Urinary bladder (tissue), 4 donors: ENCODE results near the gene FBXO28. TPM values are rescaled to one million over a fixed set of nuclear protein-coding genes. Genes with fewer than 3 reads are reported as not detected.
A peak's percentile ranks its signal among the peaks of the same experiment; 100 is the strongest.
"Not testable (repeated sequence)": the region's sequence is repeated elsewhere in the genome, so short reads cannot be mapped to it uniquely, and the experiment has no call there.

ENCODE experiments used
- DNase-seq: peaks from one replicate; pipeline ENCODE4 v3.0.0-alpha.2; 2015; ENCODE audit errors: extremely low spot score
- H3K27ac ChIP-seq: one replicate; pipeline ENCODE4 v1.5.1; 2013; ENCODE audit warnings: low read depth, mild to moderate bottlenecking, moderate library complexity
- H3K36me3 ChIP-seq: one replicate; pipeline ENCODE4 v1.6.1; 2013; ENCODE audit warnings: mild to moderate bottlenecking, moderate library complexity; ENCODE audit not compliant: insufficient read depth
- H3K4me1 ChIP-seq: one replicate; pipeline ENCODE4 v1.6.1; 2013; ENCODE audit warnings: mild to moderate bottlenecking, moderate library complexity; ENCODE audit not compliant: insufficient read depth
- H3K4me3 ChIP-seq: one replicate; pipeline ENCODE4 v1.5.1; 2013; ENCODE audit warnings: low read depth, low read length
- WGBS: extraction: QIAGEN DNeasy Blood & Tissue Kit; methylation state at CpG from one replicate; pipeline ENCODE4 v1.1.7; 2013; 5-methylcytosine and 5-hydroxymethylcytosine counted together
- polyA plus RNA-seq: library from polyadenylated mRNA; stranded (reverse); fragments of 200-250 nt; gene quantifications from one replicate; pipeline ENCODE4 v1.2.3, GENCODE V29; 2013
- total RNA-seq: library from RNA; depleted of rRNA; stranded (reverse); fragments of >200 nt; gene quantifications from one replicate; pipeline ENCODE4 v1.2.3, GENCODE V29; 2014
- donor health status: healthy with polysubstance abuse.
- donor health status: healthy.

FBXO28 gene
- 54.4 TPM for total RNA-seq
- 14.6 TPM for polyA plus RNA-seq

- Histone ChIP-seq H3K27ac (peak within 1 kb of the TSS; percentile 89), H3K4me1 (no peaks in the 10 kb centered on the region)
- under 1% methylated on average over 59 of the region's 60 CpGs for WGBS
These were observed at the start of gene FBXO28 for GRCh38 chr1:224113918-224114786. FBXO28 (plus strand) TSS chr1:224114111; CDS start chr1:224114130, 19 bp downstream.

GRCh38 chr1:224064150-224064549 lies 49.8 kb upstream of the FBXO28 start:
- H3K4me1 ChIP-seq = no peaks in the 10 kb centered on the region
- no peak overlapping the region for H3K4me3 ChIP-seq
- H3K36me3 ChIP-seq = no peaks in the 10 kb centered on the region
- DNase-seq = no peak
- no peak overlapping the region for H3K27ac ChIP-seq
- 56% methylated on average over 5 of the region's 5 CpGs for WGBS

More at GRCh38 chr1:224113918-224114786, at the start of gene FBXO28:
- peak within 1 kb of the TSS; percentile 72 for H3K4me3 ChIP-seq
- peak; percentile 93 for DNase-seq
- no peaks in the 10 kb centered on the region for H3K36me3 ChIP-seq

GRCh38 chr1:224065455-224065854 lies 48.5 kb upstream of the FBXO28 start:
- 32% methylated on average over 2 of the region's 2 CpGs for WGBS
- no peaks in the 10 kb centered on the region for H3K4me1 ChIP-seq
- H3K4me3 ChIP-seq = no peak overlapping the region
- H3K36me3 ChIP-seq = no peaks in the 10 kb centered on the region
- no peak overlapping the region for H3K27ac ChIP-seq
- DNase-seq = no peak

GRCh38 chr1:224067207-224067606 lies 46.7 kb upstream of the FBXO28 start:
- no peak overlapping the region for H3K4me3 ChIP-seq
- H3K27ac ChIP-seq = no peak overlapping the region
- H3K36me3 ChIP-seq = no peaks in the 10 kb centered on the region
- no peaks in the 10 kb centered on the region for H3K4me1 ChIP-seq
- DNase-seq = no peak

- Histone ChIP-seq H3K4me3 (no peak overlapping the region), H3K27ac (no peak overlapping the region), H3K36me3 (no peaks in the 10 kb centered on the region), H3K4me1 (no peaks in the 10 kb centered on the region)
- no peak for DNase-seq
- WGBS = 62% methylated on average over 3 of the region's 3 CpGs
These were observed 46.1 kb upstream of the FBXO28 start for GRCh38 chr1:224067621-224068457.

- no peak overlapping the region for H3K4me3 ChIP-seq
- H3K36me3 ChIP-seq = no peaks in the 10 kb centered on the region
- WGBS = 73% methylated on average over 4 of the region's 4 CpGs
- no peaks in the 10 kb centered on the region for H3K4me1 ChIP-seq
- no peak overlapping the region for H3K27ac ChIP-seq
- no peak for DNase-seq
These were observed 45.3 kb upstream of the FBXO28 start for GRCh38 chr1:224068458-224069072.

GRCh38 chr1:224069138-224069537 lies 44.8 kb upstream of the FBXO28 start:
- no peaks in the 10 kb centered on the region for H3K4me1 ChIP-seq
- no peak overlapping the region for H3K4me3 ChIP-seq
- H3K27ac ChIP-seq = no peak overlapping the region
- DNase-seq = no peak
- 56% methylated on average over 3 of the region's 3 CpGs for WGBS
- H3K36me3 ChIP-seq = no peaks in the 10 kb centered on the region

- Histone ChIP-seq H3K4me1 (no peaks in the 10 kb centered on the region), H3K36me3 (no peaks in the 10 kb centered on the region), H3K4me3 (no peak overlapping the region), H3K27ac (no peak overlapping the region)
- no peak for DNase-seq
- WGBS = 54% methylated on average over 2 of the region's 2 CpGs
These were observed 43.4 kb upstream of the FBXO28 start for GRCh38 chr1:224070521-224070920.

GRCh38 chr1:224076407-224076806 lies 37.5 kb upstream of the FBXO28 start:
- H3K4me3 ChIP-seq = no peak overlapping the region
- H3K36me3 ChIP-seq = no peaks in the 10 kb centered on the region
- no peak overlapping the region for H3K27ac ChIP-seq
- 86% methylated on average over 3 of the region's 3 CpGs for WGBS
- no peak for DNase-seq
- no peaks in the 10 kb centered on the region for H3K4me1 ChIP-seq

GRCh38 chr1:224079644-224080043 lies 34.3 kb upstream of the FBXO28 start:
- H3K4me3 ChIP-seq, H3K36me3 ChIP-seq, H3K27ac ChIP-seq, DNase-seq, H3K4me1 ChIP-seq: not testable (repeated sequence)
- WGBS = 59% methylated on average over 9 of the region's 9 CpGs

GRCh38 chr1:224080115-224080774 lies 33.7 kb upstream of the FBXO28 start:
- H3K36me3 ChIP-seq = no peaks in the 10 kb centered on the region
- H3K4me1 ChIP-seq = no peaks in the 10 kb centered on the region
- DNase-seq = no peak
- WGBS = 62% methylated on average over 9 of the region's 9 CpGs
- H3K4me3 ChIP-seq = no peak overlapping the region
- H3K27ac ChIP-seq = no peak overlapping the region

- 84% methylated on average over 2 of the region's 2 CpGs for WGBS
- no peak overlapping the region for H3K4me3 ChIP-seq
- no peaks in the 10 kb centered on the region for H3K4me1 ChIP-seq
- DNase-seq = no peak
- H3K27ac ChIP-seq = no peak overlapping the region
- no peaks in the 10 kb centered on the region for H3K36me3 ChIP-seq
These were observed 32.3 kb upstream of the FBXO28 start for GRCh38 chr1:224081604-224082003.

GRCh38 chr1:224082146-224082545 lies 31.8 kb upstream of the FBXO28 start:
- WGBS = 59% methylated on average over 4 of the region's 4 CpGs
- H3K4me1 ChIP-seq = no peaks in the 10 kb centered on the region
- no peak overlapping the region for H3K4me3 ChIP-seq
- no peak for DNase-seq
- H3K36me3 ChIP-seq = no peaks in the 10 kb centered on the region
- H3K27ac ChIP-seq = no peak overlapping the region
